ENCODE measurements around the gene ZNF565. TPM values are rescaled to one million over a fixed set of nuclear protein-coding genes. Genes with fewer than 3 reads are reported as not detected.

ZNF565 gene
- polyA plus RNA-seq, 1 donor (not counting 4 experiments of a cell fraction or from before 2014, with no cell fraction given), result 2.3 TPM

DNA sequence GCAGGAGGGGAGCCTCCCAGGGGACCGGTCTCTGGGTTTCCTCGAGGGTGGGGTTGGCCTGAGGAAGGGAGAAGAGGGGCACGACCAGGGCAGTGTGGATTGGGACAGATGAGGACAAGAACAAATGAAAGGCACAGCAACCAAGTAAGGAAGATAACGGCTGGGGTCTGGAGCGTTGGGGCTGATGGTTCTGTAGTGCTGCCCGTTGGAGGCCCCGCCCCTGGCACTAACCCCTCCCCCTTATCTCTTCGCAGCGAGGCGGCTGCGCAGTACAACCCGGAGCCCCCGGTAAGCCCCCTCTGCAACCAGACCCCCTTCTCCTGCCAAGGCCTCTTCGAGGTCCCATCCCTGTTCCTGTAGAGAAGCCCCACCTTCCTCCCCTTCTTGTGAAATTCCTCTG is 72.4 kb downstream of the ZNF565 start:
- H3K36me3 ChIP-seq (ENCODE audit: control insufficient read depth in 2 of 2, extremely low read depth in 1 of 2, insufficient read depth in 2 of 2, low read length in 2 of 2), result peaks cover 29 to 37% of the 10 kb centered on the region in 2 experiments
- no peak for FAIRE-seq
- peak overlapping the region; percentile 89 for H3K4me2 ChIP-seq (ENCODE audit: control insufficient read depth, extremely low read depth, insufficient read depth, low read depth, low read length)
- H2AFZ ChIP-seq (ENCODE audit: control insufficient read depth, low read length), result no peak overlapping the region
- H3K27ac ChIP-seq (ENCODE audit: control insufficient read depth, insufficient read depth, low read length), result no peak overlapping the region
- DNase-seq (ENCODE audit: low read depth, low spot score), result no peak
- no peak overlapping the region for H3K4me3 ChIP-seq (ENCODE audit: control insufficient read depth in 2 of 3, extremely low read depth in 1 of 3, insufficient read depth in 2 of 3, low read depth in 1 of 3, low read length in 3 of 3)
- dilution Hi-C loops (cut with MboI; ENCODE audit: extremely low pct_ligation_motif_present, low sequenced_read_pairs), result no loop called here
- TF ChIP-seq EZH2 (IDR thresholded peaks at IDR 0.05; ENCODE audit: low read length), result no peak
- TF ChIP-seq, protein P1, sequence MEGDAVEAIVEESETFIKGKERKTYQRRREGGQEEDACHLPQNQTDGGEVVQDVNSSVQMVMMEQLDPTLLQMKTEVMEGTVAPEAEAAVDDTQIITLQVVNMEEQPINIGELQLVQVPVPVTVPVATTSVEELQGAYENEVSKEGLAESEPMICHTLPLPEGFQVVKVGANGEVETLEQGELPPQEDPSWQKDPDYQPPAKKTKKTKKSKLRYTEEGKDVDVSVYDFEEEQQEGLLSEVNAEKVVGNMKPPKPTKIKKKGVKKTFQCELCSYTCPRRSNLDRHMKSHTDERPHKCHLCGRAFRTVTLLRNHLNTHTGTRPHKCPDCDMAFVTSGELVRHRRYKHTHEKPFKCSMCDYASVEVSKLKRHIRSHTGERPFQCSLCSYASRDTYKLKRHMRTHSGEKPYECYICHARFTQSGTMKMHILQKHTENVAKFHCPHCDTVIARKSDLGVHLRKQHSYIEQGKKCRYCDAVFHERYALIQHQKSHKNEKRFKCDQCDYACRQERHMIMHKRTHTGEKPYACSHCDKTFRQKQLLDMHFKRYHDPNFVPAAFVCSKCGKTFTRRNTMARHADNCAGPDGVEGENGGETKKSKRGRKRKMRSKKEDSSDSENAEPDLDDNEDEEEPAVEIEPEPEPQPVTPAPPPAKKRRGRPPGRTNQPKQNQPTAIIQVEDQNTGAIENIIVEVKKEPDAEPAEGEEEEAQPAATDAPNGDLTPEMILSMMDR (optimal IDR thresholded peaks at IDR 0.05 in 1 of 3, IDR thresholded peaks at IDR 0.05 in 1 of 3, conservative IDR thresholded peaks at IDR 0.05 in 1 of 3; ENCODE audit: extremely low read depth in 1 of 3, insufficient read depth in 2 of 3, low read length in 3 of 3), result no peak
- H3K9me1 ChIP-seq (ENCODE audit: control insufficient read depth, extremely low read depth, insufficient read depth, low read length), result peaks cover 2% of the 10 kb centered on the region
- H3K9ac ChIP-seq (ENCODE audit: control insufficient read depth, extremely low read depth, insufficient read depth, low read length), result no peak overlapping the region
- H3K4me1 ChIP-seq (ENCODE audit: control insufficient read depth, extremely low read depth, insufficient read depth, low read length), result peaks cover 15% of the 10 kb centered on the region
- H3K9me3 ChIP-seq (ENCODE audit: control insufficient read depth, low read depth, low read length), result no peaks in the 10 kb centered on the region
- peaks cover 22% of the 10 kb centered on the region for H3K79me2 ChIP-seq (ENCODE audit: control insufficient read depth, insufficient read depth, low read length)
- H4K20me1 ChIP-seq (ENCODE audit: control insufficient read depth, extremely low read depth, insufficient read depth, low read length), result peaks cover 8% of the 10 kb centered on the region
- H3K27me3 ChIP-seq (ENCODE audit: control insufficient read depth, extremely low read depth, insufficient read depth, low read length), result no peaks in the 10 kb centered on the region

DNA sequence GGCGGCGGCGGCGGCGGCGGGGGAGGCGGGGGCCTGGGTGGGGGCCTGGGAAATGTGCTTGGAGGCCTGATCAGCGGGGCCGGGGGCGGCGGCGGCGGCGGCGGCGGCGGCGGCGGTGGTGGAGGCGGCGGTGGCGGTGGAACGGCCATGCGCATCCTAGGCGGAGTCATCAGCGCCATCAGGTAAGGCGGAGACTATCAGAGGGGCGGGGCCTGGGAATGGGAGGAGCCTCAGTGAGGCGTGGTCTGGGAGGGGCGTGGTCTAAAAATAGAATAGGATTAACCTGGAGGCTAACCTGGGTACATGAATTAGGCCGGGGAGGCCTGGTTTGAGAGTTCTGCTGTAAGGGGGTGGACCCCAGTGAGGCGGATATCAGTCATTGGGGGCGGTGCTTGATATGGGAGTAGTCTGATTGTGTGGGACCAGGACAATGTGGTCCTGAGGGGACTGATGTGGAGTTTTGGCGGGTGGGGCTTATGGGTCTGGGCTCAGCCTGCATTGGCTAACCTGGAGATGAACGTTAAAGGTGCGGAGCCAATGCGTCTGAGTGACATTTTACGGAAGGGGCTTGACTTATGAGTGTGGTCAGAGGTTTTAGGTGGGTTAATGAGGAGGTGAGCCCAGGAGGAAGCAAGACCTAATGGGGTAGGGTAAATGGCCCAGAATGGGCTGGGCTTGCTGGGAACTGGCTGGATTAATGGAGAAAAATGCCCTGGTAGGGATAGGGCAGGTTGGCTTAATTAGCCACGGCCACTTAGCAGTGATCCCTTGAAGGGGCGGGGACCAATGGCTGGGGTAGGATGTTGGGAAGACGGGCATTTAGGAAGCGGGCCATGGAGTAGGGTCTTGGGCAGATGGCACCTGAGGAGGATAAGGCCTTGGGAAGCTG is 73.2 kb downstream of the ZNF565 start:
- Histone ChIP-seq H3K9ac (ENCODE audit: control insufficient read depth, extremely low read depth, insufficient read depth, low read length) (peak overlapping the region; percentile 97), H3K4me1 (ENCODE audit: control insufficient read depth, extremely low read depth, insufficient read depth, low read length) (peaks cover 23% of the 10 kb centered on the region), H2AFZ (ENCODE audit: control insufficient read depth, low read length) (no peak overlapping the region), H3K79me2 (ENCODE audit: control insufficient read depth, insufficient read depth, low read length) (peaks cover 22% of the 10 kb centered on the region), H3K36me3 (ENCODE audit: control insufficient read depth in 2 of 2, extremely low read depth in 1 of 2, insufficient read depth in 2 of 2, low read length in 2 of 2) (peaks cover 23 to 33% of the 10 kb centered on the region in 2 experiments), H3K27ac (ENCODE audit: control insufficient read depth, insufficient read depth, low read length) (peak overlapping the region; percentile 98), H4K20me1 (ENCODE audit: control insufficient read depth, extremely low read depth, insufficient read depth, low read length) (peaks cover 8% of the 10 kb centered on the region), H3K27me3 (ENCODE audit: control insufficient read depth, extremely low read depth, insufficient read depth, low read length) (no peaks in the 10 kb centered on the region), H3K4me2 (ENCODE audit: control insufficient read depth, extremely low read depth, insufficient read depth, low read depth, low read length) (peak overlapping the region; percentile 89), H3K9me3 (ENCODE audit: control insufficient read depth, low read depth, low read length) (no peaks in the 10 kb centered on the region), H3K9me1 (ENCODE audit: control insufficient read depth, extremely low read depth, insufficient read depth, low read length) (peaks cover 2% of the 10 kb centered on the region), H3K4me3 (ENCODE audit: control insufficient read depth in 2 of 3, extremely low read depth in 1 of 3, insufficient read depth in 2 of 3, low read depth in 1 of 3, low read length in 3 of 3) (peak overlapping the region; percentile 73 to 100 (median 89))
- DNase-seq (ENCODE audit: low read depth, low spot score) (peak; percentile 87), FAIRE-seq (peak; percentile 71)
- dilution Hi-C loops (cut with MboI; ENCODE audit: extremely low pct_ligation_motif_present, low sequenced_read_pairs), result no loop called here
- TF ChIP-seq EZH2 (IDR thresholded peaks at IDR 0.05; ENCODE audit: low read length), result no peak
- TF ChIP-seq, protein P1 (optimal IDR thresholded peaks at IDR 0.05 in 1 of 3, IDR thresholded peaks at IDR 0.05 in 1 of 3, conservative IDR thresholded peaks at IDR 0.05 in 1 of 3; ENCODE audit: extremely low read depth in 1 of 3, insufficient read depth in 2 of 3, low read length in 3 of 3), result no peak

All from keratinocyte (primary cell).